DOHH2 (cell line): ENCODE results near the gene TBC1D14.

Experiments used
- H3F3A ChIP-seq: fragments of 200-600 bp; sonication (generic), shearing (Covaris generic); 2 replicates; pipeline ENCODE4 v1.6.0; 2016; ENCODE audit warnings: antibody characterized with exemption, mild to moderate bottlenecking; ENCODE audit not compliant: control insufficient read depth, insufficient read depth
- H3K27ac ChIP-seq: fragments of 200-600 bp; sonication (generic); 2 replicates; pipeline ENCODE4 v1.5.1; 2014; ENCODE audit warnings: low read depth, mild to moderate bottlenecking, low read length, moderate library complexity
- H3K27me3 ChIP-seq: fragments of 200-600 bp; sonication (generic); 2 replicates; pipeline ENCODE4 v1.6.1; 2014; ENCODE audit warnings: mild to moderate bottlenecking, low read length, mixed read lengths; ENCODE audit not compliant: control insufficient read depth
- H3K36me3 ChIP-seq: fragments of 200-600 bp; sonication (generic); 2 replicates; pipeline ENCODE4 v1.6.1; 2014; ENCODE audit warnings: mild to moderate bottlenecking, low read length, moderate library complexity, mixed read lengths; ENCODE audit not compliant: control insufficient read depth
- H3K4me1 ChIP-seq: fragments of 200-600 bp; sonication (generic); 2 replicates; pipeline ENCODE4 v1.6.1; 2014; ENCODE audit warnings: mild to moderate bottlenecking, low read length, mixed read lengths; ENCODE audit not compliant: control insufficient read depth
- H3K4me2 ChIP-seq: fragments of 200-600 bp; sonication (generic); 2 replicates; pipeline ENCODE4 v1.6.0; 2014; ENCODE audit warnings: mild to moderate bottlenecking, low read length, moderate library complexity
- H3K4me3 ChIP-seq: fragments of 200-600 bp; sonication (generic); 2 replicates; pipeline ENCODE4 v1.5.1; 2014; ENCODE audit warnings: mild to moderate bottlenecking, low read length, mixed read lengths
- H3K79me2 ChIP-seq: fragments of 200-600 bp; sonication (generic); 2 replicates; pipeline ENCODE4 v1.6.1; 2014; ENCODE audit warnings: mild to moderate bottlenecking, low read length, mixed read lengths; ENCODE audit not compliant: control insufficient read depth
- H3K9me2 ChIP-seq: fragments of 200-600 bp; sonication (generic); replicated peaks from 2 replicates; pipeline ENCODE4 v1.6.1; 2014; ENCODE audit warnings: mild to moderate bottlenecking, low read length, mixed read lengths; ENCODE audit not compliant: control insufficient read depth
- H3K9me3 ChIP-seq: fragments of 200-600 bp; sonication (generic); 2 replicates; pipeline ENCODE4 v1.6.1; 2014; ENCODE audit warnings: antibody characterized with exemption, low read length, mixed read lengths; ENCODE audit not compliant: control insufficient read depth, insufficient read depth
- H4K20me1 ChIP-seq: fragments of 200-600 bp; sonication (generic); 2 replicates; pipeline ENCODE4 v1.6.0; 2014; ENCODE audit warnings: low read depth, mild to moderate bottlenecking, antibody characterized with exemption, low read length, moderate library complexity; ENCODE audit not compliant: control insufficient read depth, insufficient read depth
- CTCF ChIP-seq: fragments of 200-600 bp; sonication (generic); IDR thresholded peaks from one replicate; pipeline ENCODE4 v1.5.1; 2014; ENCODE audit warnings: antibody characterized with exemption, mild to moderate bottlenecking, low read depth, low read length; ENCODE audit not compliant: poor library complexity, severe bottlenecking
- EZH2phosphoT487 ChIP-seq: fragments of 200-600 bp; sonication (generic); IDR thresholded peaks from 2 replicates; pipeline ENCODE4 v1.6.1; 2017; ENCODE audit warnings: borderline replicate concordance, mild to moderate bottlenecking, antibody characterized with exemption, low read length, moderate library complexity, mixed read lengths

The TBC1D14 gene

GRCh38 chr4:7014815-7015214 lies 105.2 kb downstream of the TBC1D14 start:
- Histone ChIP-seq H3K9me3 (no peaks in the 10 kb centered on the region), H3F3A (peaks cover 6% of the 10 kb centered on the region; the same call in 1 of the 2 replicates), H3K4me2 (no peak overlapping the region), H3K79me2 (0 out of 2 replicates have a peak, but pooled peaks cover 4% of the 10 kb centered on the region), H3K27me3 (no peaks in the 10 kb centered on the region), H3K4me1 (peaks cover 23% of the 10 kb centered on the region), H3K9me2 (no peaks in the 10 kb centered on the region), H3K27ac (no peak overlapping the region), H3K4me3 (no peak overlapping the region), H4K20me1 (no peaks in the 10 kb centered on the region), H3K36me3 (peaks cover 82% of the 10 kb centered on the region)
- TF ChIP-seq EZH2phosphoT487 (no peak), CTCF (no peak)

GRCh38 chr4:7015383-7016035 lies 105.9 kb downstream of the TBC1D14 start:
- H3K27me3 ChIP-seq, result no peaks in the 10 kb centered on the region
- H3K36me3 ChIP-seq, result peaks cover 80% of the 10 kb centered on the region

GRCh38 chr4:7016086-7016485 lies 106.5 kb downstream of the TBC1D14 start:
- no peak overlapping the region for H3K27ac ChIP-seq
- peaks cover 6% of the 10 kb centered on the region; the same call in 1 of the 2 replicates for H3F3A ChIP-seq
- TF ChIP-seq EZH2phosphoT487 (no peak), CTCF (no peak)
- peaks cover 23% of the 10 kb centered on the region for H3K4me1 ChIP-seq
- H3K9me2 ChIP-seq, result no peaks in the 10 kb centered on the region
- peaks cover 80% of the 10 kb centered on the region for H3K36me3 ChIP-seq
- H3K4me2 ChIP-seq, result no peak overlapping the region
- no peak overlapping the region for H3K4me3 ChIP-seq
- no peaks in the 10 kb centered on the region for H3K27me3 ChIP-seq
- H4K20me1 ChIP-seq, result no peaks in the 10 kb centered on the region
- no peaks in the 10 kb centered on the region for H3K9me3 ChIP-seq
- H3K79me2 ChIP-seq, result 0 out of 2 replicates have a peak, but pooled peaks cover 4% of the 10 kb centered on the region

More at GRCh38 chr4:7015383-7016035, 105.9 kb downstream of the TBC1D14 start:
- no peak overlapping the region for H3K4me3 ChIP-seq
- H3K9me3 ChIP-seq, result no peaks in the 10 kb centered on the region
- peaks cover 23% of the 10 kb centered on the region for H3K4me1 ChIP-seq
- H3K27ac ChIP-seq, result no peak overlapping the region
- peaks cover 6% of the 10 kb centered on the region; the same call in 1 of the 2 replicates for H3F3A ChIP-seq
- 0 out of 2 replicates have a peak, but pooled peaks cover 4% of the 10 kb centered on the region for H3K79me2 ChIP-seq
- no peaks in the 10 kb centered on the region for H4K20me1 ChIP-seq
- no peaks in the 10 kb centered on the region for H3K9me2 ChIP-seq
- TF ChIP-seq EZH2phosphoT487 (no peak), CTCF (no peak)
- no peak overlapping the region for H3K4me2 ChIP-seq
